GM10847 (cell line): ENCODE results near the gene OGDHL.

Source experiments
- POLR2A ChIP-seq: IDR thresholded peaks from 2 replicates; pipeline ENCODE4 v1.6.1; 2011; ENCODE audit not compliant: insufficient read length; ENCODE audit errors: extremely low read depth

OGDHL gene

GRCh38 chr10:49735161-49735560 is 27.0 kb downstream of the OGDHL start:
- TF ChIP-seq POLR2A, result no peak

- no peak for TF ChIP-seq POLR2A
Measured at GRCh38 chr10:49734676-49735075, 27.4 kb downstream of the OGDHL start.

GRCh38 chr10:49733866-49734265 is 28.3 kb downstream of the OGDHL start:
- no peak for TF ChIP-seq POLR2A

GRCh38 chr10:49726593-49726992 is 35.5 kb downstream of the OGDHL start:
- TF ChIP-seq POLR2A, result no peak

- no peak for TF ChIP-seq POLR2A
Measured at GRCh38 chr10:49713266-49713665, 48.9 kb downstream of the OGDHL start.

- TF ChIP-seq POLR2A, result no peak
Measured at GRCh38 chr10:49711481-49711880, 50.6 kb downstream of the OGDHL start.

- TF ChIP-seq POLR2A, result no peak
Measured at GRCh38 chr10:49710966-49711365, 51.2 kb downstream of the OGDHL start.

- no peak for TF ChIP-seq POLR2A
Measured at GRCh38 chr10:49709934-49710333, 52.2 kb downstream of the OGDHL start.

- no peak for TF ChIP-seq POLR2A
Measured at GRCh38 chr10:49707585-49707984, 54.5 kb downstream of the OGDHL start.

- TF ChIP-seq POLR2A, result no peak
Measured at GRCh38 chr10:49700997-49701396, 61.1 kb downstream of the OGDHL start.

GRCh38 chr10:49700211-49700610 is 61.9 kb downstream of the OGDHL start:
- no peak for TF ChIP-seq POLR2A

- TF ChIP-seq POLR2A, result no peak
Measured at GRCh38 chr10:49698679-49699078, 63.4 kb downstream of the OGDHL start.

GRCh38 chr10:49696311-49696710 is 65.8 kb downstream of the OGDHL start:
- TF ChIP-seq POLR2A, result no peak

GRCh38 chr10:49694466-49694865 is 67.7 kb downstream of the OGDHL start:
- no peak for TF ChIP-seq POLR2A

- TF ChIP-seq POLR2A, result no peak
Measured at GRCh38 chr10:49691588-49691987, 70.5 kb downstream of the OGDHL start.

- TF ChIP-seq POLR2A, result no peak
Measured at GRCh38 chr10:49690698-49691356, 71.3 kb downstream of the OGDHL start.

GRCh38 chr10:49689882-49690510 is 72.1 kb downstream of the OGDHL start:
- TF ChIP-seq POLR2A, result no peak
